OCI-LY7 (cell line): ENCODE measurements around the gene PLXNA4.

Source experiments
- EZH2phosphoT487 ChIP-seq: fragments of 200-600 bp; sonication (generic); IDR thresholded peaks from 2 replicates; pipeline ENCODE4 v1.6.1; 2018; ENCODE audit warnings: low read depth, borderline replicate concordance, mild to moderate bottlenecking, mixed run types, antibody characterized with exemption, low read length, moderate library complexity, mixed read lengths
- TF ChIP-seq, protein P1 (sequence below): fragments of 200-600 bp; sonication (generic); conservative IDR thresholded peaks from 2 replicates; pipeline ENCODE4 v1.5.1; 2014; ENCODE audit warnings: mild to moderate bottlenecking, antibody characterized with exemption, low read length, moderate library complexity, mixed read lengths

DNA sequence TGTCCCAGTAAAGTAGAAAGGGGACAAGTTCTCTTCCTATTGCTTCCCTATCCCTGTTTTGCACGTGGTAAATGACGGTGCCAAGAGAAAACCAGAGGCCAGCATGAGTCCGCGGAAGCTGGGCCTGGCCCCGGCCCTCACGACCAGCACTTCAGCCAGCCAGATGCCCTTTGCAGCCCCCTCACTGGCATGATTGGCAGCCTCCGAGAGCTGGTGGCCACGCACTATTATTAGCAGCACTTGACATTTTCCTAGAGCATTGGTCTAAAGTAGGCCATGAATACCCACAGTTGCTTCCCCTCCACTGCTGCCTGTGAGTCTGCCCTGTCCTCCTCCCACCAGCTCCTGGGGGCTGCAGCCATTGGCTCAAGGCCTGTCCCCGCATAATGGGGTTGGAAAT is 369.1 kb downstream of the PLXNA4 start:
- TF ChIP-seq, protein P1, sequence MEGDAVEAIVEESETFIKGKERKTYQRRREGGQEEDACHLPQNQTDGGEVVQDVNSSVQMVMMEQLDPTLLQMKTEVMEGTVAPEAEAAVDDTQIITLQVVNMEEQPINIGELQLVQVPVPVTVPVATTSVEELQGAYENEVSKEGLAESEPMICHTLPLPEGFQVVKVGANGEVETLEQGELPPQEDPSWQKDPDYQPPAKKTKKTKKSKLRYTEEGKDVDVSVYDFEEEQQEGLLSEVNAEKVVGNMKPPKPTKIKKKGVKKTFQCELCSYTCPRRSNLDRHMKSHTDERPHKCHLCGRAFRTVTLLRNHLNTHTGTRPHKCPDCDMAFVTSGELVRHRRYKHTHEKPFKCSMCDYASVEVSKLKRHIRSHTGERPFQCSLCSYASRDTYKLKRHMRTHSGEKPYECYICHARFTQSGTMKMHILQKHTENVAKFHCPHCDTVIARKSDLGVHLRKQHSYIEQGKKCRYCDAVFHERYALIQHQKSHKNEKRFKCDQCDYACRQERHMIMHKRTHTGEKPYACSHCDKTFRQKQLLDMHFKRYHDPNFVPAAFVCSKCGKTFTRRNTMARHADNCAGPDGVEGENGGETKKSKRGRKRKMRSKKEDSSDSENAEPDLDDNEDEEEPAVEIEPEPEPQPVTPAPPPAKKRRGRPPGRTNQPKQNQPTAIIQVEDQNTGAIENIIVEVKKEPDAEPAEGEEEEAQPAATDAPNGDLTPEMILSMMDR = no peak
- no peak for TF ChIP-seq EZH2phosphoT487
